ENCODE data around the gene DOCK2.

Gene DOCK2

DNA sequence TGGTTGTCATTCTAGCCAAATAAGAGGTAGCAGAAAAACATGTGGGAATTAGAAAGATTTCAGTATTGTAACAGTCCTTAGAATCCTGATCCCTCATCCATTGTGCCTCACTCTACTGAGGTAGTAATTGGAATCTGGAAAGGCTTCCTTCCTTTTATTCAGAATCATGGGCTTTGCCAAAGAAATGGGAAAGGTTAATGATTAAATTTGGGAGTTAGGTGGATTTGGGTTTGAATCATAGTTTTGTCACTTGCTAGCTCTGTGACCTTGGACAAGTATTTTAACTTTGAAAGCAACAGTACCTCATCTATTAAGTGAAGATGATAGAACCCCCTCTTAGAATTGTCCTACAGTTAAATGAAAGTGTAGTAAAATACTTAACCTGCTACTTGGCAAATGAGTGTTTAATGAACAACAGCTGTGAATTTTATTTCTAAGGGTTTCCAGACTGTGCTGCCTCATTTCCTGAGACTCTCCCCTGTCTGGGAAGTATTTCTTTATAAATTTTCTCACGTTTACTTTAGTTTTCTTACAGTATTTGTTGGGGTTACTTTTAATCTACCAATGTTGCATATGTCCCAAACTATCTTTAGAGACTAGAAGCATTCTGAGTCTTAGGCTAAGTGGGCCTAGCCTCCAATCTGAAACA is 41.8 kb upstream of the DOCK2 start:
- no peaks in the 10 kb centered on the region for H3K9me3 ChIP-seq (ENCODE audit: severe bottlenecking)
- no peak overlapping the region for H3K27ac ChIP-seq (ENCODE audit: poor library complexity, severe bottlenecking)
- H3K4me1 ChIP-seq (ENCODE audit: insufficient read depth, poor library complexity, severe bottlenecking), result peaks cover 29% of the 10 kb centered on the region
- H3K4me3 ChIP-seq (ENCODE audit: severe bottlenecking), result no peak overlapping the region
- ATAC-seq (ENCODE audit: low read depth) (no peak), DNase-seq (ENCODE audit: low spot score) (no peak)
- no peaks in the 10 kb centered on the region for H3K27me3 ChIP-seq (ENCODE audit: insufficient read depth, poor library complexity, severe bottlenecking)
- H3K36me3 ChIP-seq (ENCODE audit: low read depth), result peaks cover 100% of the 10 kb centered on the region
- TF ChIP-seq, protein P1, sequence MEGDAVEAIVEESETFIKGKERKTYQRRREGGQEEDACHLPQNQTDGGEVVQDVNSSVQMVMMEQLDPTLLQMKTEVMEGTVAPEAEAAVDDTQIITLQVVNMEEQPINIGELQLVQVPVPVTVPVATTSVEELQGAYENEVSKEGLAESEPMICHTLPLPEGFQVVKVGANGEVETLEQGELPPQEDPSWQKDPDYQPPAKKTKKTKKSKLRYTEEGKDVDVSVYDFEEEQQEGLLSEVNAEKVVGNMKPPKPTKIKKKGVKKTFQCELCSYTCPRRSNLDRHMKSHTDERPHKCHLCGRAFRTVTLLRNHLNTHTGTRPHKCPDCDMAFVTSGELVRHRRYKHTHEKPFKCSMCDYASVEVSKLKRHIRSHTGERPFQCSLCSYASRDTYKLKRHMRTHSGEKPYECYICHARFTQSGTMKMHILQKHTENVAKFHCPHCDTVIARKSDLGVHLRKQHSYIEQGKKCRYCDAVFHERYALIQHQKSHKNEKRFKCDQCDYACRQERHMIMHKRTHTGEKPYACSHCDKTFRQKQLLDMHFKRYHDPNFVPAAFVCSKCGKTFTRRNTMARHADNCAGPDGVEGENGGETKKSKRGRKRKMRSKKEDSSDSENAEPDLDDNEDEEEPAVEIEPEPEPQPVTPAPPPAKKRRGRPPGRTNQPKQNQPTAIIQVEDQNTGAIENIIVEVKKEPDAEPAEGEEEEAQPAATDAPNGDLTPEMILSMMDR (IDR thresholded peaks at IDR 0.05; ENCODE audit: poor library complexity, severe bottlenecking), result no peak

DNA sequence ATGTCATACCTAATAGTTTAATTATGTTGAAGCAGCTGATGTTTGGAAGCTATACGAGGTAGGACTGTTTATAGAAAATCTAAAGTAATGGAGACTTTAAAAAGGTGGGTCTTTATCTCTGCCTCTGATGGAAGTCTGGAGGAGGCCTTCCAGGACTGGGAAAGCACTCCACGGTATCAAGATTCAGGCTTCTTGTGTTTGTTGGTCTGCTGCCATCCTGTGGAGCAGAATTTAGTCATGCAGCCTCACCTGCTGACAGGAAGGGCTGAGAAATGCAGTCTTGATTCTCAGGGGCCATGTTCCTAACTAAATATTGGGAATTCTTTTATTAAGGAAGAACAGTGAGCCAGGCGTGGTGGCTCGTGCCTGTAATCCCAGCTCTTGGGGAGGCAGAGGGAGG is 37.6 kb upstream of the DOCK2 start:
- Histone ChIP-seq H3K36me3 (ENCODE audit: low read depth) (peaks cover 100% of the 10 kb centered on the region), H3K4me3 (ENCODE audit: severe bottlenecking) (no peak overlapping the region), H3K4me1 (ENCODE audit: insufficient read depth, poor library complexity, severe bottlenecking) (no peaks in the 10 kb centered on the region), H3K27ac (ENCODE audit: poor library complexity, severe bottlenecking) (no peak overlapping the region), H3K9me3 (ENCODE audit: severe bottlenecking) (no peaks in the 10 kb centered on the region), H3K27me3 (ENCODE audit: insufficient read depth, poor library complexity, severe bottlenecking) (no peaks in the 10 kb centered on the region)
- TF ChIP-seq, protein P1 (IDR thresholded peaks at IDR 0.05; ENCODE audit: poor library complexity, severe bottlenecking), result no peak
- no peak for DNase-seq (ENCODE audit: low spot score)
- ATAC-seq (ENCODE audit: low read depth), result no peak

DNA sequence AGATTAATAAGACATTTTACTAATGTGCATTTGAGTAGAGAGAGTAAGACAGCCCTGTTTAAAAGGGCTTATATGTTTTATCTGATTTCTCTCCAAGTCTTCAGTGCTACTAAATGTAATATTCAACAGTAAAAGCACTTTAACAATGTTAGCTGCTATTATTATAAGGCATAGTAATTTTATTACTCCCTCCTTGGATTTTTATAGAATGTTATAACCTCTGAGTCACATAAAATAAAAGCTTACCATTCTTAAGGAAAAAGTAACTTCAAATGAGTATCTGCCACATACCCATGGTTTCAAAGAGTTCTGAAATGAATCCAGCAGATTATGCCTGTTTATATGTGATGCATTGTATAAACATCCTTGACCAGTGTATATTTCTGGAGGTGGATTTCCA is 34.5 kb upstream of the DOCK2 start:
- no peaks in the 10 kb centered on the region for H3K27me3 ChIP-seq (ENCODE audit: insufficient read depth, poor library complexity, severe bottlenecking)
- no peak overlapping the region for H3K27ac ChIP-seq (ENCODE audit: poor library complexity, severe bottlenecking)
- H3K36me3 ChIP-seq (ENCODE audit: low read depth), result peaks cover 82% of the 10 kb centered on the region
- no peak overlapping the region for H3K4me3 ChIP-seq (ENCODE audit: severe bottlenecking)
- DNase-seq (ENCODE audit: low spot score) (no peak), ATAC-seq (ENCODE audit: low read depth) (no peak)
- H3K9me3 ChIP-seq (ENCODE audit: severe bottlenecking), result no peaks in the 10 kb centered on the region
- no peaks in the 10 kb centered on the region for H3K4me1 ChIP-seq (ENCODE audit: insufficient read depth, poor library complexity, severe bottlenecking)
- TF ChIP-seq, protein P1 (IDR thresholded peaks at IDR 0.05; ENCODE audit: poor library complexity, severe bottlenecking), result no peak

DNA sequence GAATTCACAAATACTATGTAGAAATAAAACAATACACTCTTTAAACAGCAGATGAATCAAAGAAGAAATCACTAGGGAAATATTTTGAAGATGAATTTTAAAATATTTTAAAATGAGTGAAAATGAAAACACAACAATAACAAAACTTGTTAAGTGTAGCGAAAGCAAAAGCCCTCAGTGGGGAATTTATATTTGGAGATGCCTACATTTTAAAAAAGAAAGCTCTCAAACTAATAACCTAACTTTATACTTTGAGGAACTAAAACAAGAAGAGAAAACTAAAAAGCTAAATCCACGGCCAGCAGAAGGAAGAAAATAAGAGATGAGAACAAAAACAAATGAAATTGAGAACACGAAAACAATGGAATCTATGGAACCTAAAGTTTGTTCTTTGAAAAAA is 30.8 kb upstream of the DOCK2 start:
- H3K36me3 ChIP-seq (ENCODE audit: low read depth), result peaks cover 44% of the 10 kb centered on the region
- no peak overlapping the region for H3K27ac ChIP-seq (ENCODE audit: poor library complexity, severe bottlenecking)
- H3K4me1 ChIP-seq (ENCODE audit: insufficient read depth, poor library complexity, severe bottlenecking), result no peaks in the 10 kb centered on the region
- ATAC-seq (ENCODE audit: low read depth) (no peak), DNase-seq (ENCODE audit: low spot score) (no peak)
- TF ChIP-seq, protein P1 (IDR thresholded peaks at IDR 0.05; ENCODE audit: poor library complexity, severe bottlenecking), result no peak
- no peaks in the 10 kb centered on the region for H3K9me3 ChIP-seq (ENCODE audit: severe bottlenecking)
- no peaks in the 10 kb centered on the region for H3K27me3 ChIP-seq (ENCODE audit: insufficient read depth, poor library complexity, severe bottlenecking)
- no peak overlapping the region for H3K4me3 ChIP-seq (ENCODE audit: severe bottlenecking)

DNA sequence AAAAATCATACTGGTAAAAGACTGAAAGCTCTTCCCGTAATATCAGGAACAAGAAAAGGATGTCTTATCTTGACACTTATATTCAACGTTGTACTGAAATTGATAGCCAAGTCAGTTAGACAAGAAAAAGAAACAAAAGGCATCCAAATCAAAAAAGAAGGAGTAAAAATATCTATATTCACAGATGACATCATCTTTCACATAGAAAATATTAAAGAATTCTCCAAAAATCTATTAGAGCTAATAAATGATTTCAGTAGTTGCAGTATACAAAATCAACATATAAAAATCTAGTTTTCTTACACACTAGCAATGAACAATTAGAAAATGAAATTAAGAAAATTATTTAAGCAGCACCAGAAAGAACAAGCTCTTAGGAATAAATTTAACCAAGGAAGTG is 29.2 kb upstream of the DOCK2 start:
- H3K4me1 ChIP-seq (ENCODE audit: insufficient read depth, poor library complexity, severe bottlenecking), result no peaks in the 10 kb centered on the region
- TF ChIP-seq, protein P1 (IDR thresholded peaks at IDR 0.05; ENCODE audit: poor library complexity, severe bottlenecking), result no peak
- H3K27me3 ChIP-seq (ENCODE audit: insufficient read depth, poor library complexity, severe bottlenecking), result no peaks in the 10 kb centered on the region
- H3K36me3 ChIP-seq (ENCODE audit: low read depth), result peaks cover 28% of the 10 kb centered on the region
- no peaks in the 10 kb centered on the region for H3K9me3 ChIP-seq (ENCODE audit: severe bottlenecking)
- H3K27ac ChIP-seq (ENCODE audit: poor library complexity, severe bottlenecking), result no peak overlapping the region
- no peak overlapping the region for H3K4me3 ChIP-seq (ENCODE audit: severe bottlenecking)
- DNase-seq (ENCODE audit: low spot score), result no peak
- ATAC-seq (ENCODE audit: low read depth), result no peak
